ENCODE data around the gene CHAT.

Gene CHAT

GRCh38 chr10:49690698-49691356 is 77.0 kb downstream of the CHAT start:
- no peak for DNase-seq

DNA sequence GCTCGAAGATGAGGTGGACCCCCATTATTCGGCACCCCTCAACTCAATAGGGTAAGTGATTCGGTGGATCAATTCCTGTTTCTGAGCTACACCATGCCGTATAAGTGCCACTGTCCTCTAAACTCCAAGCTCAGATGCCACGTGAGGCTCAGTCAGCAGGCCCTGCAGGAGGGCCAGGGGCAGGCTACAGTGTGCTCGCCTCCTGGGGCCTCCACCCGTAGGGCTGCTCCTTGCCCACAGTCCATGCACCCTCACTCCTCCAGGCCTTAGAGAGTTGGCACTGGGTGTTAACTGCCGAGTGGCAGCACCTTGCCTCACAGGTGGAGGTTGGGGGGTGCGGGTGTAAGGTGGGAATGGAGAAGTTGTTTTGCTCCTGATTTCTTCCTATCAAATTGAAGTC is 77.8 kb downstream of the CHAT start:
- DNase-seq, result no peak

- DNase-seq, result no peak
These were observed 80.6 kb downstream of the CHAT start for GRCh38 chr10:49694466-49694865.

DNA sequence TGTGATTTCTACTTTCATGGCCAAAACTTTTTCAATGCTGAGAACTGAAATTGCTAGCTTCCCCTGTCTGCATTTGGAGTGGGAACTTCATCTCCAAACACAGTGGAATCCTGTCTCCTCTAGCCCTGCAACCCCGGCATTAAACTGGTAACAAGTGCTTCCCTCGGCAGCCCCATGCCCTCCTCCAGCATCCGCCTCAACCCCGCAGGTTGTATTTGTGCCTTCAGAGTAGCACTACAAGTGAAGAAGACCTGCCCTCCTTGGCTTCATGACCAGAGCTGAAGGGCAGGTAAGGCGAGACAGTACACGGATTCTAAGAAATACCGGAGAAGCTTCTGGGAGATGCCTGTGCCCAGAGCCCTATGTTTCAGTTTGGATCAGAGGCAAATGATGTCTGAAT is 82.5 kb downstream of the CHAT start:
- DNase-seq, result no peak

DNA sequence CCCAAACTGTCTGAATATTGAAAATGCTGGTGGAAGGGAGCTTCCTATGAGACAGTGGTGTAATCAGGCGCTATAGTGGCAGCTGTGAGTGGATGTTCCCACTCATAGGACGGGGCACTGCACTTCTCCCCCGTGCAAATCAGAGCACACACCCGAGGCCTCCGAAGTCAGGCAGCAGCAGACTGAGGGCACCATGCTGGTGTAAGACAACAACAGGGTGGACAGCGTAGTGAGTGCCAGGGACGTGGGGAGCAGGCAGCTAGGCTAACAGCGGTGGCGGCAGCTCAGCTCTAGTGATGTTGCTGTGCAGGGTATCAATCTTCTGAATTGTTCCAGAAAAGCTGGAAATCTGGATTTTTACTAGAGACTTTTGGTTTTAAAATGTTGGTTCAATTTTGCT is 84.8 kb downstream of the CHAT start:
- DNase-seq, result no peak

DNA sequence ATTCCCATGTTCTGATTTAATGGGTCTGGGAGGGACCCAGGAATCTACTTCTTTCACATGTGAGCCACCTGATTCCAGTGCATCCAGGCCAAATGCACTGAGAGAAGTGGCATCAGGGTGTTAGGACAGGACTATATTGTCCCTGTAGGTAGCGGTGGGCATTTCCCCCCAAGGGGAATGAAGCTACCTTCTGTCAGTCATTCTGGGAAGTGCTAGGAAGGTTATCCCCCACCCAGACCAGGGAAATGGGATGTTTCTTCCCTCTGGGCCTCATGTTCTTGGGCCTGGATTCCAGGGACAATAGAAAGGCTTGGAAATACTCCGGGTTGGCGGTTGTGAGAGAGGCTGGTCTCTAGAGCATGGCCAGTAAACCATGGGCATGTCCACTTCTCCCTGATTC is 86.4 kb downstream of the CHAT start:
- DNase-seq, result no peak

GRCh38 chr10:49700997-49701396 is 87.2 kb downstream of the CHAT start:
- DNase-seq, result peak; percentile 48

GRCh38 chr10:49707585-49707984 is 93.7 kb downstream of the CHAT start:
- no peak for DNase-seq

DNA sequence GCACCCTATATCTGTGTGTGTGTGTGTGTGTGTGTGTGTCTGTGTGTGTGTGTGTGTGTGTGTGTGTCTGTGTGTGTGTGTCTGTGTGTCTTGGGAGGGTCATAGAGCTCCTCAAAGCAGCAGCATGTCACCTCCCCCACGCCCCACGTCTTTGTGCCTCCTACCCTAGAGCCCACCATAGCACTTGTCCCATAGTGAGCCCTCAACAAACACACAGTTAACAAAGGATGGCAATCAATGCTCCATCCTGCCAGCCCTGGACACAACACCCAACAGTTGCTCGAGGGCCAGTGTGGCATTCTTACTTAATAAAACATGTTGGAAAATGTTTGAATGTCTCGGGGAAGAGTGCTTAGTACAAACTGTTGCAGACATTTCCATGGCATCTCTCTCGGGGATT is 96.1 kb downstream of the CHAT start:
- no peak for DNase-seq

DNA sequence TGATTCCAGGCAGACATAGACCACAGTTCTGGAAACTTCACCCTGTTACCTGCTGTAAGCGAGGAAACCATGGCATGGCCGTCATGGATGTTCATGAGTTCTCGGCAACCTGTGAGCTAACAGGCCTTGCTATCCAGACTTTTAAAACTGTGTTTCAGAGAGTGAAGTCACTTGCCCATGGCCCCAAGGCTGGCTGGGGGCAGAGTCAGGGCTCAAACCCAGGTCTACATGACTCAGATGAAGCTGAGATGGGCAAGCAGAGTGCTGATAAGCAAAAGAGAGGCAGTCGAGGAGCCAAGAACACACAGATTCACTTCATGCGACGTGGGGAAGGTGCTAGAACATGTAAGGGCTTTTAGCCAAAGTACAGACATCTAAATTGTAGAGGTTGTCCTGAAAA is 97.1 kb downstream of the CHAT start:
- no peak for DNase-seq

DNA sequence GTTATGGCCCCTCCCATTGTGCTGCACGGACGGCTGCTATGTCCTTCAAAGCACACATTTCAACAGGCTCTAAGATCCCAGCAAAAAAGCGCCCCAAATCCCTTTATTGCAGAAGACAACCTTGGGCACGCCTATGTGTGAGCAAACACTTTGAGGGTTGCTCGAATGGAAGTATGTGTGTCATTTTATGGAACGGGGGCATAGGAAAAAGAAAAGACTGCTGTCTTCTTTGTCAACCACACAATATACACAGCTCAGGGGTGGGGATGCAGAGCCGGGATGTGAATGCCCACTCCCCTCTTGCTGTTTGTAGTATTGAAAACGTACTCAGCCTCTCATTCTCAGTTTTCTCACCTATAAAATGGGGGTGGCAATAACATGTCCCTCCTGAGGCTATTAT is 97.6 kb downstream of the CHAT start:
- no peak for DNase-seq

GRCh38 chr10:49713266-49713665 is 99.4 kb downstream of the CHAT start:
- DNase-seq, result no peak

All from NCI-H345 (cell line).